Measurements from ENCODE around the gene CSN2. TPM values are rescaled to one million over a fixed set of nuclear protein-coding genes. Genes with fewer than 3 reads are reported as not detected.

CSN2 gene
- total RNA-seq, 1 experiment from 2014 or later = not detected

DNA sequence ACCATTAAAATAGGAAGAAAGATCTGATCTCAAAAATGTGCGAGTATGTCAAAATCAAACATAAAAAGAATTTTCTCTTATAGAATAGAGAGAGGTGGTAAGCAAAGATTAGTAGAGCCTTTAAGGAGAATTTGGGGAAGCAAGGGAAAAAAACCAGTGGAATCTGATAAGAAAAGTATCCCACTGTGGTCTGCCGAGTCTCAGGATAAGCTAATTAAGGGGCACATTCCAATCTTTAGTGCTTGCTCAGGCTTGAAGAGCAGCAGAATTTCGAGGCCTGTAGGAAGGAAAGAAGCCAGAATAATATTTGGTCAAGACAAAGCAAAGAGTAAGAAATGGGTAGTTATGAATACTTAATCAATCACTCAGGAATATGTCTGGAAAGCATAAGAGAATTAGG, 43.2 kb upstream of the CSN2 start:
- no peak overlapping the region for H4K5ac ChIP-seq (ENCODE audit: insufficient read length, low read depth, low read length)
- H3K27me3 Mint-ChIP-seq (ENCODE audit: low read depth) = no peaks in the 10 kb centered on the region
- H3K4me1 Mint-ChIP-seq = peaks cover 0 to 4% of the 10 kb centered on the region in 2 experiments; a peak in 2 of 4 replicates
- TF ChIP-seq, protein P1, sequence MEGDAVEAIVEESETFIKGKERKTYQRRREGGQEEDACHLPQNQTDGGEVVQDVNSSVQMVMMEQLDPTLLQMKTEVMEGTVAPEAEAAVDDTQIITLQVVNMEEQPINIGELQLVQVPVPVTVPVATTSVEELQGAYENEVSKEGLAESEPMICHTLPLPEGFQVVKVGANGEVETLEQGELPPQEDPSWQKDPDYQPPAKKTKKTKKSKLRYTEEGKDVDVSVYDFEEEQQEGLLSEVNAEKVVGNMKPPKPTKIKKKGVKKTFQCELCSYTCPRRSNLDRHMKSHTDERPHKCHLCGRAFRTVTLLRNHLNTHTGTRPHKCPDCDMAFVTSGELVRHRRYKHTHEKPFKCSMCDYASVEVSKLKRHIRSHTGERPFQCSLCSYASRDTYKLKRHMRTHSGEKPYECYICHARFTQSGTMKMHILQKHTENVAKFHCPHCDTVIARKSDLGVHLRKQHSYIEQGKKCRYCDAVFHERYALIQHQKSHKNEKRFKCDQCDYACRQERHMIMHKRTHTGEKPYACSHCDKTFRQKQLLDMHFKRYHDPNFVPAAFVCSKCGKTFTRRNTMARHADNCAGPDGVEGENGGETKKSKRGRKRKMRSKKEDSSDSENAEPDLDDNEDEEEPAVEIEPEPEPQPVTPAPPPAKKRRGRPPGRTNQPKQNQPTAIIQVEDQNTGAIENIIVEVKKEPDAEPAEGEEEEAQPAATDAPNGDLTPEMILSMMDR (conservative IDR thresholded peaks at IDR 0.05) = no peak
- no peak overlapping the region for H3K23ac ChIP-seq (ENCODE audit: insufficient read length, low read depth, low read length)
- no peak for DNase-seq
- no peaks in the 10 kb centered on the region for H3K23me2 ChIP-seq (ENCODE audit: insufficient read length, low read depth, low read length, poor library complexity, severe bottlenecking)
- no peak overlapping the region for H3K27ac ChIP-seq (ENCODE audit: insufficient read length, low read depth, low read length)
- no peak overlapping the region for H4K91ac ChIP-seq (ENCODE audit: insufficient read length, low read depth, low read length)
- no CpG with 5 or more reads among the region's 3 CpGs for WGBS (ENCODE audit: extremely low coverage, insufficient read length, low lambda C conversion rate)
- H3K9ac ChIP-seq (ENCODE audit: extremely low read depth, insufficient read length, low read length) = no peak overlapping the region
- no peak overlapping the region for H4K8ac ChIP-seq (replicated peaks; ENCODE audit: insufficient read length, low read depth, low read length)
- H4K20me1 ChIP-seq (ENCODE audit: control insufficient read depth, insufficient read depth, insufficient read length) = no peaks in the 10 kb centered on the region
- no peak overlapping the region for H2BK5ac ChIP-seq (ENCODE audit: insufficient read length, low read length)
- no peak overlapping the region for H2BK120ac ChIP-seq (ENCODE audit: low read depth, low read length, poor library complexity, severe bottlenecking)
- no peak overlapping the region for H3K4ac ChIP-seq (ENCODE audit: low read depth, low read length)
- H2BK15ac ChIP-seq (ENCODE audit: low read depth, low read length) = no peak overlapping the region
- H3K14ac ChIP-seq (ENCODE audit: insufficient read depth, low read length) = no peak overlapping the region
- no peak overlapping the region for H2BK20ac ChIP-seq (ENCODE audit: low read depth, low read length, poor library complexity, severe bottlenecking)
- H3K4me3 Mint-ChIP-seq = no peak overlapping the region
- no peak overlapping the region for H2AFZ ChIP-seq (ENCODE audit: low read length)
- H3K79me2 ChIP-seq (ENCODE audit: insufficient read depth, low read length) = no peaks in the 10 kb centered on the region
- H3K4me1 ChIP-seq (ENCODE audit: insufficient read depth, low read length) = no peaks in the 10 kb centered on the region
- no peak overlapping the region for H3K4me2 ChIP-seq (ENCODE audit: insufficient read depth, insufficient read length, low read length)
- H3K27ac Mint-ChIP-seq = no peak overlapping the region; a peak in 3 of 7 replicates
- no peak overlapping the region for H3T11ph ChIP-seq (ENCODE audit: low read length)
- no peak overlapping the region for H3K18ac ChIP-seq (ENCODE audit: insufficient read length, low read depth, low read length)
- no peaks in the 10 kb centered on the region for H3K27me3 ChIP-seq (ENCODE audit: insufficient read depth, low read length)
- H2BK12ac ChIP-seq (ENCODE audit: insufficient read length, low read depth, low read length) = no peak overlapping the region
- H3K9me3 Mint-ChIP-seq = no peaks in the 10 kb centered on the region
- H3K56ac ChIP-seq (ENCODE audit: insufficient read length, low read depth, low read length) = no peak overlapping the region
- H3K36me3 Mint-ChIP-seq (ENCODE audit: insufficient read depth in 1 of 3, low read depth in 3 of 3) = no peaks in the 10 kb centered on the region; a peak in 1 of 7 replicates
- H3K79me1 ChIP-seq (ENCODE audit: insufficient read depth, low read depth, low read length, poor library complexity, severe bottlenecking) = no peaks in the 10 kb centered on the region
- no peaks in the 10 kb centered on the region for H3K9me3 ChIP-seq (ENCODE audit: control insufficient read depth, low read depth, low read length)
- no peak overlapping the region for H2AK5ac ChIP-seq (ENCODE audit: insufficient read length, low read length)
